Transverse colon (tissue), 4 donors: ENCODE data around the gene MZT2B. TPM values are rescaled to one million over a fixed set of nuclear protein-coding genes. Genes with fewer than 3 reads are reported as not detected.
"Not testable (repeated sequence)": the region's sequence is repeated elsewhere in the genome, so short reads cannot be mapped to it uniquely, and the experiment has no call there.

Experiments used
- DNase-seq: peaks from one replicate; pipeline ENCODE4 v3.0.0-alpha.2; 2019
- H3K27ac ChIP-seq, 4 donors: fragments of 200-600 bp; sonication (generic); 2 replicates each; pipeline ENCODE4 v1.5.1; 2016 to 2018; ENCODE audit warnings: inconsistent platforms in 4 of 4
- H3K27me3 ChIP-seq: fragments of 200-600 bp; sonication (generic); 2 replicates; pipeline ENCODE4 v1.5.1; 2017; ENCODE audit warnings: inconsistent platforms
- H3K36me3 ChIP-seq, 4 donors: fragments of 200-600 bp; sonication (generic); 2 replicates each; pipeline ENCODE4 v1.5.1; 2017 to 2019; ENCODE audit warnings: inconsistent platforms in 4 of 4
- H3K4me1 ChIP-seq, 4 donors: fragments of 200-600 bp; sonication (generic); 2 replicates each; pipeline ENCODE4 v1.5.1; 2017 to 2020; ENCODE audit warnings: inconsistent platforms in 4 of 4
- H3K4me3 ChIP-seq, 4 donors: fragments of 200-600 bp; sonication (generic); 1 replicate in 1 of 4; 2 replicates in 3 of 4; pipeline versions ENCODE4 v1.5.1 to v1.6.1; 2017 to 2019; ENCODE audit warnings: inconsistent platforms in 4 of 4
- H3K9me3 ChIP-seq, 2 donors: fragments of 200-600 bp; sonication (generic); 2 replicates each; pipeline ENCODE4 v1.5.1; 2017 to 2019; ENCODE audit warnings: inconsistent platforms in 2 of 2
- EP300 ChIP-seq: sonication (generic); formaldehyde crosslinking; IDR thresholded peaks from one replicate; pipeline ENCODE4 v1.6.1; 2017; ENCODE audit warnings: antibody characterized with exemption, low read depth
- POLR2A ChIP-seq: fragments of 450-650 bp; IDR thresholded peaks from one replicate; pipeline ENCODE4 v1.6.1; 2016; ENCODE audit warnings: antibody characterized with exemption, mild to moderate bottlenecking, moderate library complexity
- POLR2AphosphoS5 ChIP-seq, 3 donors: sonication (generic); formaldehyde crosslinking; IDR thresholded peaks; one replicate each; pipeline ENCODE4 v1.6.1; 2016; ENCODE audit warnings: antibody characterized with exemption in 3 of 3
- WGBS, 2 donors: methylation state at CpG; one replicate each; pipeline ENCODE4 v1.1.5; 2018; ENCODE audit warnings: low coverage in 1 of 2; 5-methylcytosine and 5-hydroxymethylcytosine counted together
- in situ Hi-C, 4 donors: fragments of 200-750 bp; cut with MboI; loops; one replicate each; pipeline versions ENCODE4 v1.15.0 to v1.15.1; 2017; ENCODE audit warnings: low sequenced_read_pairs in 3 of 4, low pct_ligation_motif_present in 1 of 4, low pct_unique_long_range_greater_than_20kb in 1 of 4
- intact Hi-C: fragments of 100-400 bp; cut with DNase I; formaldehyde crosslinking; loops from one replicate; pipeline ENCODE4 v1.15.1; 2023; ENCODE audit warnings: low total_unique reads
- total RNA-seq, 4 donors: library from RNA; depleted of rRNA; stranded (reverse); fragments of >200 nt; gene quantifications; one replicate each; pipeline ENCODE4 v1.1.0, GENCODE V29; 2016
- TF ChIP-seq, protein P1 (sequence below), 5 experiments: fragments of 200-600 bp in 3 of 5; fragments of 450-650 bp in 2 of 5; sonication (generic) in 3 of 5; IDR thresholded peaks; 1 replicate in 2 of 5; 2 replicates in 3 of 5; pipeline ENCODE4 v1.5.1; 2016 to 2017; ENCODE audit warnings: antibody characterized with exemption in 5 of 5, inconsistent platforms in 3 of 5, mild to moderate bottlenecking in 2 of 5, moderate library complexity in 1 of 5

The MZT2B gene
- total RNA-seq, 4 donors from 2014 or later: 50.5 to 144 (median 102) TPM

DNA sequence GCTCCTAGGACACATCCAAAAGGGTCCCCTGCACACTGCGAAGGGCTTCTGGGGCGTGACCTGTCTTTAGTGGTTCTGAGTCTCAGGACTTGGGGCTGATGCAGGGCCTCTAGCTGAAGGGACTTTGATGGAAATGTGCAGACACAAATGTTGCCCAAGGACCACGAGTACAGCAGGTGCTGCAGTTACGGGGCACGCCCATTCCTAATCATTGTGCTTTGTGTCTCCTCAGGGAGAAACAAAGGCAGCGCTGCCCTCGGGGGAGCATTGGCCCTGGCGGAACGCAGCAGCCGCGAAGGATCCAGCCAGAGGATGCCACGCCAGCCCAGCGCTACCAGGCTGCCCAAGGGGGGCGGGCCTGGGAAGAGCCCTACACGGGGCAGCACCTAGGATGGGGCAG lies 8.2 kb downstream of the MZT2B start:
- intact Hi-C loops: no loop called here
- WGBS, 2 donors: 88% methylated on average over 11 of the region's 15 CpGs; no CpG with 5 or more reads in 1 of the 2 donors
- no peak overlapping the region for H3K27ac ChIP-seq

GRCh38 chr2:130191319-130191718 lies 9.3 kb downstream of the MZT2B start:
- intact Hi-C loops, DNase-seq: not testable (repeated sequence)
- WGBS, 2 donors: 80 to 93% methylated on average over 1 to 6 of the region's 6 CpGs

More for the DNA sequence above, 8.2 kb downstream of the MZT2B start:
- Histone ChIP-seq H3K4me1 (no peaks in the 10 kb centered on the region), H3K36me3 (no peaks in the 10 kb centered on the region), H3K27me3 (no peaks in the 10 kb centered on the region), H3K9me3 (no peaks in the 10 kb centered on the region), H3K4me3 (no peak overlapping the region)
- in situ Hi-C loops: no loop called here
- no peak for DNase-seq
- no peak for TF ChIP-seq POLR2A
- TF ChIP-seq, protein P1, sequence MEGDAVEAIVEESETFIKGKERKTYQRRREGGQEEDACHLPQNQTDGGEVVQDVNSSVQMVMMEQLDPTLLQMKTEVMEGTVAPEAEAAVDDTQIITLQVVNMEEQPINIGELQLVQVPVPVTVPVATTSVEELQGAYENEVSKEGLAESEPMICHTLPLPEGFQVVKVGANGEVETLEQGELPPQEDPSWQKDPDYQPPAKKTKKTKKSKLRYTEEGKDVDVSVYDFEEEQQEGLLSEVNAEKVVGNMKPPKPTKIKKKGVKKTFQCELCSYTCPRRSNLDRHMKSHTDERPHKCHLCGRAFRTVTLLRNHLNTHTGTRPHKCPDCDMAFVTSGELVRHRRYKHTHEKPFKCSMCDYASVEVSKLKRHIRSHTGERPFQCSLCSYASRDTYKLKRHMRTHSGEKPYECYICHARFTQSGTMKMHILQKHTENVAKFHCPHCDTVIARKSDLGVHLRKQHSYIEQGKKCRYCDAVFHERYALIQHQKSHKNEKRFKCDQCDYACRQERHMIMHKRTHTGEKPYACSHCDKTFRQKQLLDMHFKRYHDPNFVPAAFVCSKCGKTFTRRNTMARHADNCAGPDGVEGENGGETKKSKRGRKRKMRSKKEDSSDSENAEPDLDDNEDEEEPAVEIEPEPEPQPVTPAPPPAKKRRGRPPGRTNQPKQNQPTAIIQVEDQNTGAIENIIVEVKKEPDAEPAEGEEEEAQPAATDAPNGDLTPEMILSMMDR (IDR thresholded peaks at IDR 0.05): no peak
- no peak for TF ChIP-seq POLR2AphosphoS5 (IDR thresholded peaks at IDR 0.05)
- TF ChIP-seq EP300: no peak

GRCh38 chr2:130192451-130192850 lies 10.4 kb downstream of the MZT2B start:
- H3K27ac ChIP-seq, H3K36me3 ChIP-seq, H3K4me3 ChIP-seq, H3K4me1 ChIP-seq, DNase-seq, intact Hi-C loops, H3K27me3 ChIP-seq, H3K9me3 ChIP-seq, in situ Hi-C loops: not testable (repeated sequence)
- 76% methylated on average over 3 of the region's 3 CpGs; no CpG with 5 or more reads in 1 of the 2 donors for WGBS, 2 donors

More at GRCh38 chr2:130191319-130191718, 9.3 kb downstream of the MZT2B start:
- H3K36me3 ChIP-seq, H3K27ac ChIP-seq, H3K9me3 ChIP-seq, H3K27me3 ChIP-seq, H3K4me1 ChIP-seq, H3K4me3 ChIP-seq, in situ Hi-C loops: not testable (repeated sequence)

GRCh38 chr2:130193824-130194223 lies 11.8 kb downstream of the MZT2B start:
- H3K36me3 ChIP-seq, H3K27me3 ChIP-seq, in situ Hi-C loops, intact Hi-C loops, H3K4me1 ChIP-seq, H3K9me3 ChIP-seq, H3K27ac ChIP-seq, DNase-seq, H3K4me3 ChIP-seq: not testable (repeated sequence)
- 82% methylated on average over 17 of the region's 22 CpGs; no CpG with 5 or more reads in 1 of the 2 donors for WGBS, 2 donors

GRCh38 chr2:130195089-130195635 lies 13.1 kb downstream of the MZT2B start:
- H3K9me3 ChIP-seq, DNase-seq, H3K4me1 ChIP-seq, H3K27ac ChIP-seq, H3K36me3 ChIP-seq, H3K27me3 ChIP-seq, intact Hi-C loops, H3K4me3 ChIP-seq, in situ Hi-C loops: not testable (repeated sequence)
- WGBS, 2 donors: 62% methylated on average over 8 of the region's 9 CpGs; no CpG with 5 or more reads in 1 of the 2 donors

DNA sequence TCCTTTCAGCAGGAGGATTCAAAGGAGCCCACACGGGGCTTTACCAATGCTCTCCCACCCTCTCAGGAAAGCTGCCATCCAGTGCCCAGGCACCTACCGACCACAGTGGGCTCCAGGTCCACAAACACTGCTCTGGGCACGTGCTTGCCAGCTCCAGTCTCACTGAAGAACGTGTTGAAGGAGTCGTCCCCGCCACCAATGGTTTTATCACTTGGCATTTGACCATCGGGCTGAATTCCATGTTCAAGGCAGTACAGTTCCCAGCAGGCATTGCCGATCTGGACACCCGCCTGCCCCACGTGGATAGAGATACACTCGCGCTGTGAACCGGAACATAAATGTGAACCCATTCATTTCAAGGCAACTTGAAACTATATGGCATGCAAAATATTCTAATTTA lies 14.0 kb downstream of the MZT2B start:
- in situ Hi-C loops, H3K9me3 ChIP-seq, H3K27me3 ChIP-seq, H3K4me1 ChIP-seq, H3K36me3 ChIP-seq, H3K4me3 ChIP-seq, intact Hi-C loops, H3K27ac ChIP-seq, DNase-seq: not testable (repeated sequence)
- 96 to 100% methylated on average over 1 to 8 of the region's 13 CpGs for WGBS, 2 donors

DNA sequence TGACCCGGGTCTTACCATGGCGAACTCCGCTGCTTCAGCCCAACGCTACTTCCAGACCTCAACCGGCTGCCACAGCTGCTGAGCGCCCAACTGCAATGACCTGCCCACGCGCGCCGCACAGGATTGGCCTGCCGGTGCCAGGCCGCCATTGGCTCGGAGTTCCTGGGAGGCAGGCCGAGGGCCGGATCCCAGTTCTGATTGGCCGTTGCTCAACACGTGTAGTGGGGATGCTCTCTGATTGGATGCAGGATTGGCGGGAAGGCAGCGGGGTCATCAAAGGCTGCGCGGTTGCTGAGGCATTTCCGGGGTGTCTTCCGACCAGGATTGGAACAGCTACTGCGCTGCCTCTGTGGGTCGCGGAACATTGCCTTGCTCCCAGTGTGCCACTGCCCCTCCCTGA lies 16.3 kb downstream of the MZT2B start, which contains the start of gene TUBA3E:
TUBA3E (minus strand) TSS at position 97 of the 400 bp plus-strand sequence; CDS start at position 18, 79 bp downstream.
- intact Hi-C loops: no loop called here
- no peak for DNase-seq
- H3K36me3 ChIP-seq: no peaks in the 10 kb centered on the region
- 99% methylated on average over 15 of the region's 26 CpGs; no CpG with 5 or more reads in 1 of the 2 donors for WGBS, 2 donors
- H3K27ac ChIP-seq: no peak within 1 kb of the TSS
- H3K4me3 ChIP-seq: no peak within 1 kb of the TSS
- no peak for TF ChIP-seq EP300
- TF ChIP-seq POLR2A: no peak
- TF ChIP-seq, protein P1 (IDR thresholded peaks at IDR 0.05): no peak
- TF ChIP-seq POLR2AphosphoS5 (IDR thresholded peaks at IDR 0.05): no peak
- in situ Hi-C loops: no loop called here
- H3K4me1 ChIP-seq: no peaks in the 10 kb centered on the region
- H3K9me3 ChIP-seq: no peaks in the 10 kb centered on the region
- no peaks in the 10 kb centered on the region for H3K27me3 ChIP-seq

DNA sequence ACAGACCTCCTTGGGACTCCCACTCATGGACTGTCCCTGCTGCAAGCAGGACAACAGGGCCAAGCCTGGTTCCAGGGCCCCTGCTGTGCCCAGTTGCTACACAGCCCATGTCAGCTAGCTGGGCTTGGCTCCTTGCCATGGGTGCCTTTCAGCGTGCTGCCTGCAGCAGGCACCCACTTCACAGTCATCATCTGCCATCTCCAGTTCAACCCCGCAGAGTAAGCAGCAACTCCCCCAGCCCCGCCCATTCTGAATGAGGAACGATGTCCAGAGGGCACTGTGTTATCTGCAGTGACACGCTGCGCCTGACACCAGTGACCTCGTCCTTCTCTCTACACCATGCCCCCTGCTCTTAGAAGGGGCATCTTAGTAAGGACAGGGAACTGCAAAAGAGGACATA lies 20.5 kb downstream of the MZT2B start:
- H3K4me3 ChIP-seq, in situ Hi-C loops, H3K4me1 ChIP-seq, H3K9me3 ChIP-seq, H3K27me3 ChIP-seq, H3K27ac ChIP-seq, H3K36me3 ChIP-seq, intact Hi-C loops: not testable (repeated sequence)
- DNase-seq: peak; percentile 37
- 40% methylated on average over 1 of the region's 7 CpGs; no CpG with 5 or more reads in 1 of the 2 donors for WGBS, 2 donors

GRCh38 chr2:130203150-130203549 lies 21.1 kb downstream of the MZT2B start:
- intact Hi-C loops, H3K9me3 ChIP-seq, H3K4me1 ChIP-seq, H3K36me3 ChIP-seq, H3K4me3 ChIP-seq, DNase-seq, H3K27ac ChIP-seq, in situ Hi-C loops, H3K27me3 ChIP-seq: not testable (repeated sequence)
- WGBS, 2 donors: 92% methylated on average over 2 of the region's 3 CpGs; no CpG with 5 or more reads in 1 of the 2 donors
